WI38 (cell line): Measurements from ENCODE around the gene STAT1.

ENCODE experiments used
- H3K4me3 ChIP-seq: 2 replicates; pipeline ENCODE4 v1.5.1; 2011; ENCODE audit warnings: low read depth, mild to moderate bottlenecking, control low read depth, low read length
- TF ChIP-seq, protein P1 (sequence below): IDR thresholded peaks from 2 replicates; pipeline ENCODE4 v1.5.1; 2012; ENCODE audit warnings: low read depth, mild to moderate bottlenecking, control low read depth, low read length

STAT1 gene

GRCh38 chr2:190993292-190993643 lies 20.7 kb downstream of the STAT1 start:
- TF ChIP-seq, protein P1, sequence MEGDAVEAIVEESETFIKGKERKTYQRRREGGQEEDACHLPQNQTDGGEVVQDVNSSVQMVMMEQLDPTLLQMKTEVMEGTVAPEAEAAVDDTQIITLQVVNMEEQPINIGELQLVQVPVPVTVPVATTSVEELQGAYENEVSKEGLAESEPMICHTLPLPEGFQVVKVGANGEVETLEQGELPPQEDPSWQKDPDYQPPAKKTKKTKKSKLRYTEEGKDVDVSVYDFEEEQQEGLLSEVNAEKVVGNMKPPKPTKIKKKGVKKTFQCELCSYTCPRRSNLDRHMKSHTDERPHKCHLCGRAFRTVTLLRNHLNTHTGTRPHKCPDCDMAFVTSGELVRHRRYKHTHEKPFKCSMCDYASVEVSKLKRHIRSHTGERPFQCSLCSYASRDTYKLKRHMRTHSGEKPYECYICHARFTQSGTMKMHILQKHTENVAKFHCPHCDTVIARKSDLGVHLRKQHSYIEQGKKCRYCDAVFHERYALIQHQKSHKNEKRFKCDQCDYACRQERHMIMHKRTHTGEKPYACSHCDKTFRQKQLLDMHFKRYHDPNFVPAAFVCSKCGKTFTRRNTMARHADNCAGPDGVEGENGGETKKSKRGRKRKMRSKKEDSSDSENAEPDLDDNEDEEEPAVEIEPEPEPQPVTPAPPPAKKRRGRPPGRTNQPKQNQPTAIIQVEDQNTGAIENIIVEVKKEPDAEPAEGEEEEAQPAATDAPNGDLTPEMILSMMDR = no peak
- no peak overlapping the region for H3K4me3 ChIP-seq

DNA sequence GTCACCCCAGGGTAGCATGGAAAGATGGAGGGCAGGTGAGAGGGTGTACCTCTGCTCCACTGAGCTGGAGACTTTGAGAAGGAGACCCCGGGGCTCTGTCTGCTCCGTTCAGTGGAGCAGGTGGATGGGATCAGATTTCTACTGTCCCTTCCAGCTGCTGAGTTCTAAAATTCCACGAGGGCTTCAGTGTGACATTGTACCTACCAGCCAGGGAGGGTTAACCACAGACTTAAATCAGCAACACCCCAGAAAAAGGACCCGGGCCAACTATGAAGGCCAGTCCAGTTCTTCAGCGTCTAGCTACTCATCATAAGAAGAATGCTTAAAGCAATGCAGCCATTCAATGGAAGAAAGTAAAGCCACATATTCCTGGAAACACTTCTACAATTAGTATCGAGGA lies 23.8 kb downstream of the STAT1 start:
- TF ChIP-seq, protein P1 = no peak
- H3K4me3 ChIP-seq = no peak overlapping the region

- H3K4me3 ChIP-seq = no peak overlapping the region
- TF ChIP-seq, protein P1 = no peak
These were observed 25.1 kb downstream of the STAT1 start for GRCh38 chr2:190988910-190989309.

GRCh38 chr2:190987938-190988337 lies 26.0 kb downstream of the STAT1 start:
- TF ChIP-seq, protein P1 = no peak
- H3K4me3 ChIP-seq = no peak overlapping the region

DNA sequence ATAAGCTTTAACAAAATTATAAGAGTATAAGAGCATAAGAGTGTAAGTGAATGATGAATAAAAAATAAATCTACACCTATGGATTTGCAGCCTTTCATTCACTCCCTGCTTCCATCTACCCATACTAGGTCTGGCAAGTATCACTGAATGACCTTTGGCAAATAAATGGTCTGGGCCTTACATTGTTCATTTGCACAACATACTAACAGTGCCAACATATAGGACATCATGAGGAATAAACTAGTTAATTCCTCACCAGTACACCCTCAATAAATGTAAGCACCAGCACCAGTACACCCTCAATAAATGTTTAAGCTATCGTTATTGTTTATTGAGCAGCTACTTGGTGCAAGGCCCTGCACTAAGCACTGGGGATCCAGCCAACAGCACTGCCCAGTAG lies 26.9 kb downstream of the STAT1 start:
- TF ChIP-seq, protein P1 = no peak
- H3K4me3 ChIP-seq = no peak overlapping the region

- H3K4me3 ChIP-seq = no peak overlapping the region
These were observed 27.6 kb downstream of the STAT1 start for GRCh38 chr2:190986221-190986953.

GRCh38 chr2:190984595-190984994 lies 29.4 kb downstream of the STAT1 start:
- no peak overlapping the region for H3K4me3 ChIP-seq
- TF ChIP-seq, protein P1 = no peak

More at GRCh38 chr2:190986221-190986953, 27.6 kb downstream of the STAT1 start:
- TF ChIP-seq, protein P1 = no peak
